ENCODE results near the gene NUP54.

NUP54 gene

GRCh38 chr4:76084542-76084941 is 63.7 kb downstream of the NUP54 start:
- Histone ChIP-seq H3K27ac (replicated peaks) (no peak overlapping the region), H3K4me3 (replicated peaks; ENCODE audit: insufficient read depth, low read length) (no peak overlapping the region), H3K27me3 (ENCODE audit: insufficient read depth, poor library complexity, severe bottlenecking) (no peaks in the 10 kb centered on the region)
- no peak for DNase-seq (ENCODE audit: low read depth in 1 of 2, low spot score in 1 of 2)
- TF ChIP-seq GABPA (IDR thresholded peaks at IDR 0.05; ENCODE audit: low read depth) (no peak), SPI1 (IDR thresholded peaks at IDR 0.05; ENCODE audit: borderline replicate concordance, low read depth) (no peak), POLR2AphosphoS5 (IDR thresholded peaks at IDR 0.05; ENCODE audit: low read depth) (no peak), CTCF (IDR thresholded peaks at IDR 0.05; ENCODE audit: insufficient read depth, low read length) (no peak)
- TF ChIP-seq, protein P1, sequence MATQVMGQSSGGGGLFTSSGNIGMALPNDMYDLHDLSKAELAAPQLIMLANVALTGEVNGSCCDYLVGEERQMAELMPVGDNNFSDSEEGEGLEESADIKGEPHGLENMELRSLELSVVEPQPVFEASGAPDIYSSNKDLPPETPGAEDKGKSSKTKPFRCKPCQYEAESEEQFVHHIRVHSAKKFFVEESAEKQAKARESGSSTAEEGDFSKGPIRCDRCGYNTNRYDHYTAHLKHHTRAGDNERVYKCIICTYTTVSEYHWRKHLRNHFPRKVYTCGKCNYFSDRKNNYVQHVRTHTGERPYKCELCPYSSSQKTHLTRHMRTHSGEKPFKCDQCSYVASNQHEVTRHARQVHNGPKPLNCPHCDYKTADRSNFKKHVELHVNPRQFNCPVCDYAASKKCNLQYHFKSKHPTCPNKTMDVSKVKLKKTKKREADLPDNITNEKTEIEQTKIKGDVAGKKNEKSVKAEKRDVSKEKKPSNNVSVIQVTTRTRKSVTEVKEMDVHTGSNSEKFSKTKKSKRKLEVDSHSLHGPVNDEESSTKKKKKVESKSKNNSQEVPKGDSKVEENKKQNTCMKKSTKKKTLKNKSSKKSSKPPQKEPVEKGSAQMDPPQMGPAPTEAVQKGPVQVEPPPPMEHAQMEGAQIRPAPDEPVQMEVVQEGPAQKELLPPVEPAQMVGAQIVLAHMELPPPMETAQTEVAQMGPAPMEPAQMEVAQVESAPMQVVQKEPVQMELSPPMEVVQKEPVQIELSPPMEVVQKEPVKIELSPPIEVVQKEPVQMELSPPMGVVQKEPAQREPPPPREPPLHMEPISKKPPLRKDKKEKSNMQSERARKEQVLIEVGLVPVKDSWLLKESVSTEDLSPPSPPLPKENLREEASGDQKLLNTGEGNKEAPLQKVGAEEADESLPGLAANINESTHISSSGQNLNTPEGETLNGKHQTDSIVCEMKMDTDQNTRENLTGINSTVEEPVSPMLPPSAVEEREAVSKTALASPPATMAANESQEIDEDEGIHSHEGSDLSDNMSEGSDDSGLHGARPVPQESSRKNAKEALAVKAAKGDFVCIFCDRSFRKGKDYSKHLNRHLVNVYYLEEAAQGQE (IDR thresholded peaks at IDR 0.05; ENCODE audit: insufficient replicate concordance, low read depth), result no peak

DNA sequence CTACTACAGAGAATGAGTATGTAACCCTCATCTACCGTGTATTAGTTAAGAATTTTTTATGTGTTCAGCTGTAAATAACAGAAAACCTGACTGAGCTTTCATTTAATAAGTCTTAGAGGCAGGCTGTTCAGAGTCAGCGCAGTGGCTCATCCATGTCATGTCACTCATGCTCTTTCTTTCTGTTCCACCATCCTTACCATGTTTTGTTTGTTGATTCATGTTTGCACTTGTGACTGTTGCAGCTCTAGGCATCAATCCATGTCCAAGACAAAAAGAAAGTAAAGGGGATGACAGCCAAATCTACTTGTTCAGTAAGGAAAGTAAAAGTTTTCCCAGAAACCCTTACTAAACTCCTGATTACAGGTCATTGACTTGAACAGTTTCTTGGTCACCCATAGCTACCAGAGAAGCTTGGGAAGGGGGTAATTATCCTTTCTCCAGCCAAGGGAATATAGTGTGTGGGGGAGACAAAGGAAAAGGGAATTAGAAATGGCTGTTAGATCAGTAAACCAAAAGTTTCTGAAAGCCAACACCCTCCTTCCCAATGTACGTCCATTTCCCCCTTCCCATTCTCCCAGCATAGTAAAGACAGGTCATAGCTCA is 64.7 kb downstream of the NUP54 start:
- Histone ChIP-seq H3K4me3 (replicated peaks; ENCODE audit: insufficient read depth, low read length) (no peak overlapping the region), H3K27ac (replicated peaks) (no peak overlapping the region), H3K27me3 (ENCODE audit: insufficient read depth, poor library complexity, severe bottlenecking) (no peaks in the 10 kb centered on the region)
- no peak for DNase-seq (ENCODE audit: low read depth in 1 of 2, low spot score in 1 of 2)
- TF ChIP-seq CTCF (IDR thresholded peaks at IDR 0.05; ENCODE audit: insufficient read depth, low read length), result no peak
- no peak for TF ChIP-seq POLR2AphosphoS5 (IDR thresholded peaks at IDR 0.05; ENCODE audit: low read depth)

GRCh38 chr4:76078033-76078613 is 70.1 kb downstream of the NUP54 start:
- DNase-seq (ENCODE audit: low read depth in 1 of 2, low spot score in 1 of 2), result no peak
- Histone ChIP-seq H3K27ac (replicated peaks) (no peak overlapping the region), H3K27me3 (ENCODE audit: insufficient read depth, poor library complexity, severe bottlenecking) (no peaks in the 10 kb centered on the region), H3K4me3 (replicated peaks; ENCODE audit: insufficient read depth, low read length) (no peak overlapping the region)
- TF ChIP-seq SPI1 (IDR thresholded peaks at IDR 0.05; ENCODE audit: borderline replicate concordance, low read depth) (no peak), GABPA (IDR thresholded peaks at IDR 0.05; ENCODE audit: low read depth) (no peak), POLR2AphosphoS5 (IDR thresholded peaks at IDR 0.05; ENCODE audit: low read depth) (no peak), CTCF (IDR thresholded peaks at IDR 0.05; ENCODE audit: insufficient read depth, low read length) (no peak)
- TF ChIP-seq, protein P1 (IDR thresholded peaks at IDR 0.05; ENCODE audit: insufficient replicate concordance, low read depth), result no peak

Measured in HL-60 (cell line).